ENCODE data around the gene ARHGEF6. TPM values are rescaled to one million over a fixed set of nuclear protein-coding genes. Genes with fewer than 3 reads are reported as not detected.

Gene ARHGEF6
- total and polyA plus RNA-seq, 12 donors: 9.1 to 37.9 (median 25.0) TPM

DNA sequence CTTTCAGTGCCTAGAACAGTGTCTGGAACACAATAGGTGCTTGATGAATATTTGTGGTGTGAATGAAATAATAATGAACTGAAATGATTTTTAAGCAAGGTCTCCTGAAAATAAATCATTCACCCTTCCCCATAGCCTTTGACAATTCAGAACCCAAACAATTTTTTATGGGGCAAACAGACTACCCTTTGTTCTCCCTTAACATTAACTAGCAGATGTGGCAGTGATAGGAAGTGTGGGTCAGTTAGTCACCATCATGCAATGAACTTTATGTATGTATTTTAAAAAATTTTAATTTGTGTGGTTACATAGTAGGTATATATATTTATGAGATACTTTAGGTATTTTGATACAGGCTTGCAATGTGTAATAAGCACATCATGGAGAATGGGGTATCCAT is 160.0 kb downstream of the ARHGEF6 start:
- Histone ChIP-seq H3K4me3 (no peak overlapping the region), H3K4me1 (replicated peaks in 1 of 2) (no peaks in the 10 kb centered on the region), H3K27ac (no peak overlapping the region), H3K36me3 (replicated peaks in 1 of 2) (no peaks in the 10 kb centered on the region), H3K9me3 (replicated peaks in 1 of 3) (no peaks in the 10 kb centered on the region), H3K27me3 (peaks cover 7% of the 10 kb centered on the region)
- intact Hi-C loops (cut with DNase I): no loop called here
- no peak for TF ChIP-seq POLR2A (IDR thresholded peaks at IDR 0.05)
- TF ChIP-seq, protein P1, sequence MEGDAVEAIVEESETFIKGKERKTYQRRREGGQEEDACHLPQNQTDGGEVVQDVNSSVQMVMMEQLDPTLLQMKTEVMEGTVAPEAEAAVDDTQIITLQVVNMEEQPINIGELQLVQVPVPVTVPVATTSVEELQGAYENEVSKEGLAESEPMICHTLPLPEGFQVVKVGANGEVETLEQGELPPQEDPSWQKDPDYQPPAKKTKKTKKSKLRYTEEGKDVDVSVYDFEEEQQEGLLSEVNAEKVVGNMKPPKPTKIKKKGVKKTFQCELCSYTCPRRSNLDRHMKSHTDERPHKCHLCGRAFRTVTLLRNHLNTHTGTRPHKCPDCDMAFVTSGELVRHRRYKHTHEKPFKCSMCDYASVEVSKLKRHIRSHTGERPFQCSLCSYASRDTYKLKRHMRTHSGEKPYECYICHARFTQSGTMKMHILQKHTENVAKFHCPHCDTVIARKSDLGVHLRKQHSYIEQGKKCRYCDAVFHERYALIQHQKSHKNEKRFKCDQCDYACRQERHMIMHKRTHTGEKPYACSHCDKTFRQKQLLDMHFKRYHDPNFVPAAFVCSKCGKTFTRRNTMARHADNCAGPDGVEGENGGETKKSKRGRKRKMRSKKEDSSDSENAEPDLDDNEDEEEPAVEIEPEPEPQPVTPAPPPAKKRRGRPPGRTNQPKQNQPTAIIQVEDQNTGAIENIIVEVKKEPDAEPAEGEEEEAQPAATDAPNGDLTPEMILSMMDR (IDR thresholded peaks at IDR 0.05): no peak
- DNase-seq: no peak

GRCh38 chrX:136619899-136620505 is 160.7 kb downstream of the ARHGEF6 start:
- DNase-seq: no peak
- Histone ChIP-seq H3K4me3 (no peak overlapping the region), H3K27ac (no peak overlapping the region), H3K36me3 (replicated peaks in 1 of 2) (no peaks in the 10 kb centered on the region), H3K9me3 (replicated peaks in 1 of 3) (no peaks in the 10 kb centered on the region), H3K27me3 (peaks cover 7% of the 10 kb centered on the region), H3K4me1 (replicated peaks in 1 of 2) (no peaks in the 10 kb centered on the region)
- intact Hi-C loops (cut with DNase I): no loop called here
- WGBS, 4 donors: 70 to 82% (median 75%) methylated on average over 14 of the region's 14 CpGs
- no peak for TF ChIP-seq POLR2A (IDR thresholded peaks at IDR 0.05)
- TF ChIP-seq, protein P1 (IDR thresholded peaks at IDR 0.05): no peak

- no peaks in the 10 kb centered on the region for H3K36me3 ChIP-seq (replicated peaks in 1 of 2)
- no peak overlapping the region for H3K27ac ChIP-seq
- H3K27me3 ChIP-seq: peaks cover 7% of the 10 kb centered on the region
- no peaks in the 10 kb centered on the region for H3K4me1 ChIP-seq (replicated peaks in 1 of 2)
- no peaks in the 10 kb centered on the region for H3K9me3 ChIP-seq (replicated peaks in 1 of 3)
- no peak for DNase-seq
- intact Hi-C loops (cut with DNase I): no loop called here
- 76 to 93% (median 86%) methylated on average over 4 to 6 of the region's 6 CpGs for WGBS, 4 donors
- TF ChIP-seq, protein P1 (IDR thresholded peaks at IDR 0.05): no peak
- TF ChIP-seq POLR2A (IDR thresholded peaks at IDR 0.05): no peak
- H3K4me3 ChIP-seq: no peak overlapping the region
Observed at GRCh38 chrX:136616987-136617685, 163.6 kb downstream of the ARHGEF6 start.

Small RNA genes within 50 kb of the gene (small RNA-seq; reads per million reads assigned to genes)
- gene RF00019: 0 reads per million in 2 donors
- gene RNU6-972P: 0 reads per million in 2 donors

Other genes starting within 250 kb of the ARHGEF6 start
- not detected for gene VGLL1, start 248.7 kb downstream of the ARHGEF6 start, total RNA-seq
- gene VGLL1, start 248.7 kb downstream of the ARHGEF6 start, polyA plus RNA-seq: not detected
- under 1 TPM in 4 of 9 donors, not detected in 5; 0.23 to 0.78 (median 0.33) TPM for gene CD40LG, start 132.8 kb downstream of the ARHGEF6 start, total RNA-seq
- under 1 TPM in 2 of 3 donors, not detected in 1; 0.07 TPM for gene CD40LG, start 132.8 kb downstream of the ARHGEF6 start, polyA plus RNA-seq
- gene RBMX, start 99.8 kb upstream of the ARHGEF6 start, total RNA-seq: 100 to 1,000 TPM; 106 to 218 (median 136) TPM
- gene RBMX, start 99.8 kb upstream of the ARHGEF6 start, polyA plus RNA-seq: 100 to 1,000 TPM in 1 of 3 donors, 10 to 100 TPM in 2; 64.2 to 171 (median 99.6) TPM

Data from adrenal gland (tissue), 12 donors.